Posterior cingulate gyrus (tissue), 11 donors: ENCODE measurements around the gene PACS2.

ENCODE experiments used
- DNase-seq, 10 donors: peaks; one replicate each; pipeline versions ENCODE4 v3.0.0 to v3.0.0-alpha.2; 2020 to 2021; ENCODE audit warnings: mixed read lengths in 3 of 10
- intact Hi-C: fragments of 100-400 bp; cut with DNase I; formaldehyde crosslinking; loops from one replicate; pipeline ENCODE4 v1.15.1; 2023

The PACS2 gene

DNA sequence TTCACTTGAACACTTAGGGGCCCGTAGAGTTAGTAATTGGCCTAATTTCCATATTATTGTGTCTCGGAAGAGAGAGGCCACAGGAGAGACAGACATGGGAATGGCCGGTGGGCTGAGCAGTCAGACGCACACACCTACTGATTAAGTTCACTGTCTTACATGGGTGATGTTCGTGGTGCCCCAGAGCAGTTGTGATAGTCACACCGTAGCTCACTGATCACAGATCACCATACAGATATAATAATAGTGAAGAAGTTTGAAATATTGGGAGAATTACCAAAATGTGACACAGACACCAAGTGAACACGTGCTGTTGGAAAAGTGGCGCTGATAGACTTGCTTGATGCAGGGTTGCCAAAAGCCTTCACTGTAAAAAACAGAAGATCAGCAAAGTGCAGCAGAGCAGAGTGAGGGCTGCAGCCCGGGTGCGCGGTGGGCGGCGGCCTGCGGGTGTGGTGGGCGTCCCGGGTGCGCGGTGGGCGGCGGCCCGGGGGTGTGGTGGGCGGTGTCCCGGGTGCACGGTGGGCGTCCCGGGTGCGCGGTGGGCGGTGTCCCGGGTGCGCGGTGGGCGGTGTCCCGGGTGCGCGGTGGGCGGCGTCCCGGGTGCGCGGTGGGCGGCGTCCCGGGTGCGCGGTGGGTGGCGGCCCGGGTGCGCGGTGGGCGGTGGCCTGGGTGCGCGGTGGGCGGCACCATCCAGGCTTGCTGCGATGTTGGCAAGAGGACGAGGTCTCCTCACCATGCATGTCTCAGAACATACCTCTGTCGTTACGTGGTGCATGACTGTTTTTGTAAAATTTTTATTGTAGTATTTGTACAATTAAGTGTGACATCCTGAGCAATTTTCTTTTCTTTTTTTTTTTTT, 49.5 kb downstream of the PACS2 start:
- intact Hi-C loops: no loop called here
- no peak for DNase-seq

DNA sequence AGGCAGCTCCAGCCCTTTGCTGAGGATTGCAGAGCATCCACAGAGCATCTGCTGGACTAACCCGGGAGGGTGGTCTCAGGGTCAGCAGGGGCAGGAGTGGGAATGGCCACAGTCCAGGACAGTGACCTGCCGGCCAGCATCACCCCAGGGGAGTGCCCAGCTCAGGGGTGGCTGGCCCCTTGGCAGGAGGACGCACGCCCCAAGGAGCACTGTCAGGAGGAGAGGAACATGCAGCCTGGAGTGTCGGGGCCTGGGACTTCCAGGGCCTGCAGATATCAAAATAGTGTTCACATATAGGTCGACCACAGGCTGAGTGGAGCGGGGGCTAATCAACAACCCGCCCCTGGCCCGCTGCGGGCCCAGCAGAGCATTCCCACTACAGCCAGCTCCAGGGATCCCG, 50.6 kb downstream of the PACS2 start:
- DNase-seq: no peak
- intact Hi-C loops: no loop called here

DNA sequence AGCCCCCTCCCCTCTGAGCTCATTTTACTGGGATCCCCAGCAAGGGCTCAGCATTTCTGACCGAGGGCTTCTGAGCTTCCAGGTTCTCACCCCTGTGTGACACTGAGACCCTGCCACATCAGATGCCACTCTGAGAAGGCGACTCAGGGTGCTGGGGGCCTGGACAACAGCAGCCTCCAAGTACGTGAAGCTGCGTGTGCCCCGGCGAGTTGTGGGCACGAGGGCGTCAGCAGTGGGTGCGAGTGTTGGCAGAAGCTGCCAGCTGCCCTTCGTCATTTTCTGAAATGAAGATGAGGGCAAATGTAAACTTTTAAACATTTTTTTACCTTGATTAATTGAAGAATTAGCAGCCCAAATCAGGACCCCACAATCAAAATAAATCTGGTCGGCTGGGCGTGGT, 51.1 kb downstream of the PACS2 start:
- no peak for DNase-seq
- intact Hi-C loops: no loop called here

DNA sequence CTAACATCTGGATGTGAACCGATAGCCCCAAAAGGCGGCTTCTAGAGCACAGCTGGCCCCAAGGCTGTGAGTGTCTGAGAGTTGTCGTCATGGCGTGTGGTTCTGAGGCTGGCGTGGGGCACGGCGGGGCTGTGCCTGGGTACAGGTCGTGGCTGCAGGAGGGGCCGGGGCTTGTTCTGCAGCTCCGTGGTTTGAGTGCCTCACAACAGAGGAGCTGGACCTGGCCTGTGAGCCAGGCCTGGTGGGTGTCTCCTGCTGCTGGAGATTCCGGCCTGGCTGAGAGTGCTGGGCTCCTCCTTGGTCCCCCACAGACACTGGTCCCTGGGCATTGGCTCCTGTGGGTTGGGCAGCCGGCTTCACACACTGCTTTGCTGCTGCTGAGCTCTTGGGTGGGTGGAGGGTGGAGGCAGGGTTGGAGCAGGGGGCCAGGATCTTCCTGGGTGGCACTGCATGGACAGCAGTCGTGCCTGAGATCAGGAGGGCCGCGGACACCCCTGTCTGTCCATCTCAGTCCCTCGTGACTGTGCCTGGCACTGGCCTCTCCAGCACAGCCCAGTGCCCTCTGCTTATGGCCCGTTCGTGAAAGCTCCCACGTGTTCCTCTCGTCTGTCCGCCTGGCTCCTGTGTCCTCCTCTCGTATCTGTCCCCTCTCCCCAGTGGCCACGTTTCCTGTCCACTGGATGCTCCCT, 52.0 kb downstream of the PACS2 start:
- DNase-seq: peak in 5 of 10 donors; percentile 18 to 90 (median 65)

DNA sequence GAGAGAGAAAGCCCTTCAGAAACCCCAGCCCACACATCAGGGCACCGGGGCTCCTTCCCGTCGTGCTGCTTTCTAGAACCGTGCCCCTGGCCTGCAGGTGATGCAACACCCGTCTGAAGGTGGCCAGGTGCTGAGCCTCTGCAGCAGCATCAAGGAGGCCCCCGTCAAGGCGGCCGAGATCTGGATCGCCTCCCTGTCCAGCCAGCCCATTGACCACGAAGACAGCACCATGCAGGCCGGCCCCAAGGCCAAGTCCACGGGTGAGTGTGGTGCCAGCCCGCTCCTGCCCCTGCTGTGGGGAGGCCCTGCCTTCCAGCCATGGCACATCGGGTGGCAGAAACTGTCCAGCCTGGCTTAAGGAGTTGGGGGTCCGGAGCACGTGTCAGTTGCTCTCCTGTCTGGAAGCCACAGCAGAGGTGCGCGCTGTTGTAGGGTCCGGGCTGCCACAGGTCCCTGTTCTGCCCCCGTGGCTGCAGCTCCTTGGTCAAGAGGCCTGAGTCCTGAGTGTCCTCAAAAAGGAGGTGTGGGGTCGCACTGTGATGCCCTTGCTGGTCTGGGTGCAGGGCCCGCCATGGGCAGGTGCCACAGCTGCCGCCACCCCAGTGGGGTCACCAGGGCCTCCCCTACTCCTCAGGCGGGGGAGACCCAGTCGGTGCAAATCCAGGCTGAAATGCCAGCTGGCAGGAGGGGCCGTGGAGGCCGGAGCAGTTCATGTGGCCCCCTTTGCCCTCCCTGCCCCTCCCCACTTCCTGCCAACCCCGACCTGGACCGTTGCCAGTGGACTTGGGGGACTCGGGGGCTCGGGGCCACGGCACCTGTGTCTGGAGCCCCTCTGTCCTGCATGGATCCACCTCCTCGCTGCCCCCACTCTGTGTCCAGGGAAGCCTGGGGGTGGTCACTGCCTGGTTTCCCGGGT, 52.8 kb downstream of the PACS2 start:
- DNase-seq: peak in 2 of 10 donors; percentile 63 to 84
- intact Hi-C loops: no loop called here

More for the DNA sequence above, 52.0 kb downstream of the PACS2 start:
- intact Hi-C loops: no loop called here

DNA sequence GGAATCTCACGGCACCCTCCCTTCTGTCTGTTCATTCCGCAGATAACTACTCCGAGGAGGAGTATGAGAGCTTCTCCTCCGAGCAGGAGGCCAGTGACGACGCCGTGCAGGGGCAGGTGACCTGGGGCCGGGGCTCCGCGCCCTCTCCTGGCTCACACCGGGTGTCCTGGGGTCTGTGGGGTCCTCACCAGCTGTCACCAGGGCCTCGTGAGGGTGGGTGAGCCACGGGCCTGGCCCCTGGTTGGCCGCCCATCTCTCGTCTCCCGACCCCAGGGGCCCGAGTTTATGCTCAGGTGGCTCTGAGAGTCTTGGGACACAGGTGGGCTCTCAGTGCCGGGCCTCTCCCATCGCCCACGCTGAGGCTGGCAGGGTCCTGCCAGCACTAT, 53.5 kb downstream of the PACS2 start:
- DNase-seq: peak in 1 of 10 donors; percentile 59
- intact Hi-C loops: no loop called here

DNA sequence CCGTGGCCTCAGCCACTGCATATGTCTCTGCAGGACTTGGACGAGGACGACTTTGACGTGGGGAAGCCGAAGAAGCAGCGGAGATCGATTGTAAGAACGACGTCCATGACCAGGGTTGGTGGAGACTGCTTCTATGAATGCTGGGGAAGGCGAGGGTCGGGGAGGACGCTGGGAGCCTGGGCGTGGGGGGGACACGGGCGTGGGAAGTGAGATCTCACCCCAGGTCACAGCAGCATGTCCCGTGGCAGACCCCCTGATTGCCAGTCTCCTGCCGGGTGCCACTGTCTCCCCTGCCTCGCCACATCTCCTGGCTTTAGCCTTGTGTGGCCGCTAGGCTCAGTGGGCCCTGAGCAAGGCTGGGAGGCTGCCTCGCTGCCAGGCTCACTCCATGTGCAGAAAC, 53.9 kb downstream of the PACS2 start:
- DNase-seq: no peak
- intact Hi-C loops: no loop called here

DNA sequence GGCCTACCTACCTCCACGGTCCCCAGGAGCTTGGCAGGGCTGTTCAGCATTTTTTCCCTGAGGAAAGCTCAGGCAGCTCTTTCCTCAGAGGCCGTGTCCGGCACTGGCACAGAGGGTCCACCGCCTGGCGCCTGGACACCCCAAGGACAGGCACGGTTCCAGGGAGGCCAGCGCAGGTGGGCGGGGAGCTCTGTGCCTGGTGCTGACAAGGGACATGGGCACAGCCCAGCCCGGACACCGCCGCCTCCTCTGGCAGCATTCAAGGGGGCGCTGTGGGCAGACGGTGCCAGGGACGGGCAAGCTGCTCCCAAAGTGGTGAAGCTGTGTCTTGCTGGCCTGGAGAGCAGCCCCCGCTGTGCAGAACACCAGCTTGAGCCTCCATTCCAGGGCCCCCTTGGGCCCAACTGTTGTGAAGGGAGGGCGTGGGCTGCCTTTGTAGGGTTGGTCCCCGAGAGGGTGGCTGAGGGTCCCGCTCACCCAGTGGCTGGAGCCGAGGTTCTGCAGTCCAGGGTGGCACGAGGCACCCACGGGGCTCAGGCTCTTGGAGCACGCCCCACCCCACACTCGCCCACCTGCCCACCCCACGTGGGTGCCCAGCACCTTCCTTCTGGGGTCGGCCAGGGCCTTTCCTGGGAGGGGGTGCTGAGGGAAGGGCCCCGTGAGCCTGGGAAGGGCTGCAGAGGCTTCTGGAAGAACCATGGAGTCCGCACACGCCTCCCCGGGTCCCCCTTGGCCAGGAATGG, 54.5 kb downstream of the PACS2 start:
- DNase-seq: peak in 1 of 10 donors; percentile 32
- intact Hi-C loops: no loop called here

DNA sequence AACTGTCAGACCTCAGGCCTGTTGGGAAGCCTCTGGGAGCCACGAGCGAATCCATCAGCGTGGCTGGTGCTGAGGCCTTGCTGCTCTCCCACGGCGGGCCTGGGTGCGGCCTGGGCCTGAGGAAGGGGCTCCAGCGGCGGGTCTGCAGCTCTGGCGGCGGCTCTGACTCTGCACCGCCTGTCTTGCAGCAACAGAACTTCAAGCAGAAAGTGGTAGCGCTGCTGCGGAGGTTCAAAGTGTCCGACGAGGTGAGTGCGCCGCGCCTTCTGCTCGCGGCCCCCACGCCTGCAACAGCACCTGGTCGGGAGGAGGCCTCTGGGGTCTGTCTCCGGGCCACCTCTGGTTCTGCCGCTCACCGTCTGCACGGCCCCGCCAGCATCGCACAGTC, 55.1 kb downstream of the PACS2 start:
- intact Hi-C loops: loop anchor here (1.0 to 2.0 kb wide), 2 partner anchors 121 to 159 kb away; partner anchors contain the start of gene TEDC1
- DNase-seq: no peak

DNA sequence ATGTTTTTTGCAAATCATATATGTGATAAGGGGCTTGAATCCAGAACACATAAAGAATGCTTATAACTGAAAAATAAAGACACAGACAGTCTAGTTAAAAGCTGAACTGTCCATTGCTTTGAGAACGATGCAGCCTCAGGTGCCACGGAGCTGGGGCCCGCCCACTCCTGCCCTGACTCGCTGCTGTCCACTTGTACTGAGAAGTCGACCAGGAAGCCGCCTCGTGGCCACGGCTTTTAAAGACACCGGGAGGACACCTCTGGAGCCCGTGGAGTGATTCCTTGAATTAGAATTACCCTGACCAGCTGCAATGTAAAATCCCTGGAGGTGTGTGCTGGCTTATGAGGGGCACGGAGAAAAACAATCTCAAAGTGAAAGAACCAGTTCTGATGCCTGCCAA, 59.8 kb downstream of the PACS2 start:
- intact Hi-C loops: no loop called here

DNA sequence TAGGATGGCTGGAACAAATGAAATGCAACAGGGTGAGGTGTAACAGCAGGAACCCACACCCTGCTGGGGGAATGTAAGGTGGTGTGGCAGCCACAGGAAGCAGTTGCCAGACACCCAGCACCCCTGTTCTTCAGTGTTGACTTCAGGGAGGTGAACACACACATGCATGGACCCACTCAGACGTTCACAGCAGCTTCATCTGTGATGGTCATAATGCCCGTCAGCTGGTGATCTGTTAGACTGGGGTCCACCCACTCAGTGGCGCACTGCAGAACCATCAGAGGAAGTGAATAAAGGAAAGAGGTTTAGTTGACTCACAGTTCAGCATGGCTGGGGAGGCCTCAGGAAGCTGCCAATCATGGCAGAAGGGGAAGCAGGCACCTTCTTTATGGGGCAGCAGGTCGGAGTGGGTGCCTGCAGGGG, 61.1 kb downstream of the PACS2 start:
- DNase-seq: no peak
- intact Hi-C loops: no loop called here

More for the DNA sequence above, 59.8 kb downstream of the PACS2 start:
- DNase-seq: no peak

DNA sequence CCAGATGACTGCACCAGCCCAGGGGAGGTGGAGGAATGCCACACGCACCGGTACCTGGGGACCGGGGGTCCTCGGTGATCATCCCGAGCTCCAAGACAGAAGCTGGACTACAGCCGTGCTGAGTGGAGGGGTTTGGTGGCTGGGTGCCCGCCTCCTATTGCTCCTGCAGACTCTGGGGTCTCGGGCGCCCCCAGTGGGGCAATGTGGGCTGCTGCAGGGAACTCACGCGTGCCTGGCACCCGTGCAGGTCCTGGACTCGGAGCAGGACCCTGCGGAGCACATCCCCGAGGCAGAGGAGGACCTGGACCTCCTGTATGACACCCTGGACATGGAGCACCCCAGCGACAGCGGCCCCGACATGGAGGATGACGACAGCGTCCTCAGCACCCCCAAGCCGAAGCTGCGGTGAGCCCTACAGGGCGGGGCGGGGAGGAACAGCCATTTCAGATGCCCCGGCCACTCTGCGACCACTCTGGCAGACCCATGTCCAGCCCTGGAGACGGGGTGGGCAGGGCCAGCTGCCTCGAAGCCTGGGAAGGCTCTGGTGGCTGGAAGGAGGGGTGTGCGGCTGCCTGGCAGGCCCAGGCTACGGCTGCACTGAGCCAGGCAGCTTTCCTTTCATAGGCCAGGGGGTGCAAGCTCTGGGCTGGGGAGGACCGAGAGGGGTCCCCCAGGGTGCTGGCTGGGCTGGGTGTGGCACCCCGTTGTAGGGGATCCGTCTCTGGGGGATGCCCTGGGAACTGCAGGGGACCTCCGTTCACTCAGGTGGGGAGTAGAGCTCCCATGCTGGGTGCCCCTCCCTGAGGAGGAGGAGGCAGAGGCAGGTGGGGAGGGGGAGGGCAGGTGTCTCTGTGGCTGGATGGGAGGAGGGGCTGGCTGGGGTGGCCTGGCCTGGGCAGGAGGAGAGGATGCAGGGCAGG, 62.2 kb downstream of the PACS2 start:
- DNase-seq: no peak
- intact Hi-C loops: no loop called here

DNA sequence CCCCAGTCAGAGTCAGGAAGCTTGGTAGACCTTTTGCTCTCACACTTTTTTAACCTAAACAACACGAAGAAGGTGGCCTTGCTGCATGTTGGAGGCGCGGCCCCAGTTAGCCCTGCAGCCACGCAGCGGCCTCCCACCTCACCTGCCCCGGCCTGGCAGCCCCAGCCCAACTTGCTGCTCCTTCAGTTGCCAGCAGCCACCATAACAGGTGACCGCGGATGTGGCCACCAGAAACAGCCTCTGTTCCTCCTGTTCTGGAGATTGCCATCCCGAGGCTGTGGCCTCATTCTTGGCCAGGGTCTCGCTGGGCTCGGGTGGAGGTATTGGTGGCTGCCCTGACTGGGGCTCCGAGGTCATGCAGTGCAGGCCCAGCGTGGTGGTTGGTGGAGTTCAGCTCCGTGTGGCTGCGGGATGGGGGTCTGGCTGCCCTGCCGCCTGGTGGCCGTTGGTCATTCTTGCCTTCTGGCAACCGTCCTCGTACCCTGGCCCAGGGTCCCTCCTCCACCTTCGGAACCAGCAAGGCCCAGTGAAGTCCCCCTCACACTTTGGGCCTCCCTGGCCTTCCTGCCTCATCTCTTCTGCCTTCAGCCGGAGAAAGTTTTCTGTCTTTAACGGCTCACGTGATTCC, 63.1 kb downstream of the PACS2 start:
- DNase-seq: no peak
- intact Hi-C loops: no loop called here

DNA sequence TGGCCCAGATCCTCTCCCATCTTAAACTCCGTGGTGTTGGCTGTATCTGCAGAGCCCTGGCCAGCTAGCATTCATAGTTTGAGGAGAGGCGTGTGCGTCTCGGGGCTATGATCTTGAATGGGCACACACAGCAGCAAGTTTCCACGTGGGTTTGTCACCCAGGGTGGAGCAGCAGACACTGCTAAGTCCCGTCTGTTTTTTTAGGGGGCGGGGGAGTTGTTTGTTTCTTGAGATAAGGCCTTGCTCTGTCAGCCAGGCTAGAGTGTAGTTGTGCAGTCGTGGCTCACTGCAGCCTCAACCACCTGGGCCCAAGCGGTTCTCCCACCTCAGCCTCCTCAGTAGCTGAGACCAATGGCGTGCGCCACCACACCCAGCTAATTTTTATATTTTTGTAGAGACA, 63.7 kb downstream of the PACS2 start:
- no peak for DNase-seq
- intact Hi-C loops: no loop called here

DNA sequence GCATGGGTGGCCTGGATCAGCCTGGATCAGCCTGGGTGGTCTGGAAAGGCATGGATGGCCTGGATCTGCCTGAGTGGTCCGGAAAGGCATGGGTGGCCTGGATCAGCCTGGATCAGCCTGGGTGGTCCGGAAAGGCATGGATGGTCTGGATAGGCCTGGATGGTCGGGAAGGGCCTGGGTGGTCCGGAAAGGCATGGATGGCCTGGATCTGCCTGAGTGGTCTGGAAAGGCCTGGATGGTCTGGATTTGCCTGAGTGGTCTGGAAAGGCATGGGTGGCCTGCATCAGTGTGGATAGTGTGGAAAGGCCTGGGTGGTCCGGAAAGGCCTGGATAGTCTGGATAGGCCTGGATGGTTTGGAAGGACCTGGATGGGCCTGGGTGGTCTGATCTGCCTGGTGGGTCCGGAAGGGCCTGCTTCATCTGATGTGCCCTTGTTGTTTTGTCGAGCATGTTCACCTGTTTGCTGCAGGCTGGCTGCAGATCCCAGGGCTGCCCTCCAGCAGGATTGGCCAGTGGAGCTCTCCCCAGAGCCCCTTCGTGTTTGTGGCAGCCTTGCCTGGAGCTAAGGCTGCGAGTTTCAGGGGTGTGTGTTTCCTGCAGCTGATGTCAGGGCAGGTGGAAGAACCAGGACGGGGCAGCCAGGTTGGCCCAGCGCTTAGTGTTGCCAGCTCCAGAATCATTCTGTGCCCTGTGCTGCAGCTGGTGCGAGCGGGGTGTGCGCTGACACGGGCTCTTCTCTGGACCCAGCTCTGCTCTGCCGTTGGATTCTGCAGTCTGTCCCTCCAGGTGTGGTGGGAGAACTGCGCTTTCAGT, 64.5 kb downstream of the PACS2 start:
- DNase-seq: peak in 1 of 10 donors; percentile 82
- intact Hi-C loops: no loop called here

DNA sequence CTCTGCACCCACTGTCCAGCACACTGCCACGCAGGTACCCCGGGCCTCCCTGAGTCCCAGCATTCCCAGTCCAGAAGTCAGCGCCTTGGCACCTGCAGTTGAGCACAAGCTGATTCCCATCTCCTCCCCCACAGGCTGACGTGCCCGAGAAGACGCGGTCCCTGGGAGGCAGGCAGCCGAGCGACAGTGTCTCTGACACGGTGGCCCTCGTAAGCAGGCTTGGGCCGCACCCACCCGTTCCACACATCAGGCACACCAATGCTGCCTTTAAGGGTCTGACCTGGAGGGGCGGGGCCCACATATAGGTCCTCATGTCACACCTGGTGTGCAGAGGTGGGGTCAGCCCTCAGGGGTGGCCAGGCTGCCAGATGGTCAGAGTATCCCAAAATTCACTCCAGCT, 65.4 kb downstream of the PACS2 start:
- intact Hi-C loops: no loop called here
- DNase-seq: peak in 1 of 10 donors; percentile 78

DNA sequence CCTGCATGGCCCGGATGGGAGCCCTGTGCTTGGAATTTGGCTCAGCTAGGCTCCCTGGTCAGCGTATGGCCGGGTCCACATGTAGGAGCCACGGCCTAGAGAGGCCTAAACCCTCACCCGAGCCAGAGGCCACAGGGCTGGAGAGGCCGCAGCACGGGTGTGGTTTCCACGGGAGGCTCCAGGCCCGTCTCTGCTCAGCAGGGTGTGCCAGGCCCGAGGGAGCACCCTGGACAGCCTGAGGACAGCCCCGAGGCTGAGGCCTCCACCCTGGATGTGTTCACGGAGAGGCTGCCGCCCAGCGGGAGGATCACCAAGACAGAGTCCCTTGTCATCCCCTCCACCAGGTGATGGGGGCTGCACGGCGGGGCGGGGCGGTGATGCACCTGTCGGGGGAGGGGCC, 66.2 kb downstream of the PACS2 start:
- intact Hi-C loops: no loop called here

More for the DNA sequence above, 66.2 kb downstream of the PACS2 start:
- DNase-seq: peak in 2 of 10 donors; percentile 7 to 80
